WTC11 (cell line): ENCODE results near the gene SPNS1. TPM values are rescaled to one million over a fixed set of nuclear protein-coding genes. Genes with fewer than 3 reads are reported as not detected.

Source experiments
- ATAC-seq: fragments of 200-7000 bp; cut with Tn5 transposase; 2 replicates; pipeline ENCODE4 v1.10.0; 2021; ENCODE audit warnings: mild to moderate bottlenecking, moderate library complexity
- CTCF ChIA-PET: fragments of 300-600 bp; sonication (Branson Sonifier 250); formaldehyde crosslinking; loops from one replicate; lab custom pipeline; 2021; ENCODE audit warnings: antibody characterized with exemption; lab: Charles Lee
- POLR2A ChIA-PET: fragments of 350-600 bp; sonication (Branson Sonifier 250); formaldehyde crosslinking; loops from one replicate; lab custom pipeline; 2021; ENCODE audit warnings: antibody characterized with exemption; lab: Charles Lee
- DNase-seq: peaks from one replicate; pipeline ENCODE4 v3.0.0; 2021; ENCODE audit warnings: low spot score
- H3K27ac Mint-ChIP-seq: 2 replicates; pipeline ENCODE4 v1.8.0; 2021; ENCODE audit warnings: mixed read lengths
- H3K27me3 Mint-ChIP-seq: 2 replicates; pipeline ENCODE4 v1.8.0; 2021; ENCODE audit warnings: low read depth, mild to moderate bottlenecking, moderate library complexity, mixed read lengths
- H3K36me3 Mint-ChIP-seq: 2 replicates; pipeline ENCODE4 v1.8.0; 2021; ENCODE audit warnings: mixed read lengths
- H3K4me1 Mint-ChIP-seq: 2 replicates; pipeline ENCODE4 v1.8.0; 2022; ENCODE audit warnings: mixed read lengths
- H3K4me3 Mint-ChIP-seq: 2 replicates; pipeline ENCODE4 v1.8.0; 2021; ENCODE audit warnings: mild to moderate bottlenecking, moderate library complexity, mixed read lengths
- H3K9me3 Mint-ChIP-seq: 2 replicates; pipeline ENCODE4 v1.8.0; 2021; ENCODE audit warnings: mixed read lengths
- CREM ChIP-seq: sonication (generic); formaldehyde crosslinking; IDR thresholded peaks from 2 replicates; pipeline ENCODE4 v1.8.1; 2022; ENCODE audit warnings: mild to moderate bottlenecking, missing genetic modification reagents, moderate library complexity
- GABPB1 ChIP-seq: sonication (generic); formaldehyde crosslinking; IDR thresholded peaks from 2 replicates; pipeline ENCODE4 v1.8.1; 2023; ENCODE audit warnings: mild to moderate bottlenecking, missing genetic modification reagents
- IRF2 ChIP-seq: sonication (generic); formaldehyde crosslinking; IDR thresholded peaks from 2 replicates; pipeline ENCODE4 v1.8.0; 2022; ENCODE audit warnings: low read depth, missing genetic modification reagents, borderline replicate concordance
- KAT7 ChIP-seq: sonication (generic); formaldehyde crosslinking; IDR thresholded peaks from 2 replicates; pipeline ENCODE4 v1.8.1; 2023; ENCODE audit warnings: missing genetic modification reagents, mild to moderate bottlenecking, borderline replicate concordance
- RORB ChIP-seq: fragments of 250-450 bp; sonication (Bioruptor Pico); IDR thresholded peaks from 2 replicates; pipeline ENCODE4 v1.9.0; 2021; ENCODE audit warnings: mild to moderate bottlenecking
- STAT6 ChIP-seq: sonication (generic); formaldehyde crosslinking; conservative IDR thresholded peaks from 2 replicates; pipeline ENCODE4 v1.8.1; 2023; ENCODE audit warnings: mild to moderate bottlenecking, low read depth, missing genetic modification reagents, moderate library complexity
- ZNF121 ChIP-seq: sonication (generic); formaldehyde crosslinking; IDR thresholded peaks from 2 replicates; pipeline ENCODE4 v1.8.0; 2023; ENCODE audit warnings: missing genetic modification reagents
- ZNF263 ChIP-seq: sonication (generic); formaldehyde crosslinking; IDR thresholded peaks from 2 replicates; pipeline ENCODE4 v1.8.1; 2022; ENCODE audit warnings: low read depth, mild to moderate bottlenecking, moderate library complexity, missing genetic modification reagents
- ZNF281 ChIP-seq: sonication (generic); formaldehyde crosslinking; IDR thresholded peaks from 2 replicates; pipeline ENCODE4 v1.8.0; 2023; ENCODE audit warnings: mild to moderate bottlenecking, missing genetic modification reagents
- ZNF425 ChIP-seq: fragments of 250-450 bp; sonication (Bioruptor Pico); conservative IDR thresholded peaks from 2 replicates; pipeline ENCODE4 v1.9.0; 2021; ENCODE audit warnings: mild to moderate bottlenecking
- total RNA-seq: library from RNA; stranded (reverse); gene quantifications from 3 replicates; pipeline ENCODE4 v1.2.3, GENCODE V29; 2021
- TF ChIP-seq, protein P1 (sequence below): sonication (generic); formaldehyde crosslinking; IDR thresholded peaks from 2 replicates; pipeline ENCODE4 v1.8.1; 2023; ENCODE audit warnings: mild to moderate bottlenecking, missing genetic modification reagents
- TF ChIP-seq, protein P2 (sequence below): sonication (generic); formaldehyde crosslinking; IDR thresholded peaks from 2 replicates; pipeline ENCODE4 v1.8.1; 2023; ENCODE audit warnings: mild to moderate bottlenecking, moderate library complexity, missing genetic modification reagents

SPNS1 gene
- total RNA-seq, 1 experiment from 2014 or later: 64.4 TPM

GRCh38 chr16:28986046-28986445 is 11.5 kb downstream of the SPNS1 start (continued):
- TF ChIP-seq STAT6 (no peak), ZNF263 (CRISPR knock-in tag) (no peak)

DNA sequence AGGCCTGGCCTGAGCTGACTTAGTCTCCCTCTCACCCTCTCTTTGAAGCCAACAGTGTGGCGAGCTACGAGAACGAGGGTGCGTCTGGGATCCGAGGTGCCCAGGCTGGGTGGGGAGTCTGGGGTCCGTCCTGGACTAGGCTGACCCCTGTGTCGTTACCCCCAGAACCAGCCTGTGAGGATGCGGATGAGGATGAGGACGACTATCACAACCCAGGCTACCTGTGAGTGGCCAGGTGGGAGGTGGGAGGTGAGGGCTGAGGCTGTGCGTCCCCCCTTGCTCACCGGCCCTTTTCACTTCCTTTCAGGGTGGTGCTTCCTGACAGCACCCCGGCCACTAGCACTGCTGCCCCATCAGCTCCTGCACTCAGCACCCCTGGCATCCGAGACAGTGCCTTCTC is 11.9 kb downstream of the SPNS1 start:
- ATAC-seq: no peak
- peaks cover 11% of the 10 kb centered on the region for H3K9me3 Mint-ChIP-seq
- no peaks in the 10 kb centered on the region for H3K4me1 Mint-ChIP-seq
- DNase-seq: no peak
- H3K27ac Mint-ChIP-seq: no peak overlapping the region
- TF ChIP-seq KAT7 (no peak), ZNF425 (CRISPR knock-in tag) (no peak), GABPB1 (CRISPR knock-in tag) (no peak), ZNF281 (CRISPR knock-in tag) (no peak), ZNF121 (CRISPR knock-in tag) (no peak), STAT6 (no peak), CREM (CRISPR knock-in tag) (no peak), IRF2 (CRISPR knock-in tag) (no peak), RORB (no peak)
- TF ChIP-seq, protein P1, sequence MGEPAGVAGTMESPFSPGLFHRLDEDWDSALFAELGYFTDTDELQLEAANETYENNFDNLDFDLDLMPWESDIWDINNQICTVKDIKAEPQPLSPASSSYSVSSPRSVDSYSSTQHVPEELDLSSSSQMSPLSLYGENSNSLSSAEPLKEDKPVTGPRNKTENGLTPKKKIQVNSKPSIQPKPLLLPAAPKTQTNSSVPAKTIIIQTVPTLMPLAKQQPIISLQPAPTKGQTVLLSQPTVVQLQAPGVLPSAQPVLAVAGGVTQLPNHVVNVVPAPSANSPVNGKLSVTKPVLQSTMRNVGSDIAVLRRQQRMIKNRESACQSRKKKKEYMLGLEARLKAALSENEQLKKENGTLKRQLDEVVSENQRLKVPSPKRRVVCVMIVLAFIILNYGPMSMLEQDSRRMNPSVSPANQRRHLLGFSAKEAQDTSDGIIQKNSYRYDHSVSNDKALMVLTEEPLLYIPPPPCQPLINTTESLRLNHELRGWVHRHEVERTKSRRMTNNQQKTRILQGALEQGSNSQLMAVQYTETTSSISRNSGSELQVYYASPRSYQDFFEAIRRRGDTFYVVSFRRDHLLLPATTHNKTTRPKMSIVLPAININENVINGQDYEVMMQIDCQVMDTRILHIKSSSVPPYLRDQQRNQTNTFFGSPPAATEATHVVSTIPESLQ: no peak
- TF ChIP-seq, protein P2, sequence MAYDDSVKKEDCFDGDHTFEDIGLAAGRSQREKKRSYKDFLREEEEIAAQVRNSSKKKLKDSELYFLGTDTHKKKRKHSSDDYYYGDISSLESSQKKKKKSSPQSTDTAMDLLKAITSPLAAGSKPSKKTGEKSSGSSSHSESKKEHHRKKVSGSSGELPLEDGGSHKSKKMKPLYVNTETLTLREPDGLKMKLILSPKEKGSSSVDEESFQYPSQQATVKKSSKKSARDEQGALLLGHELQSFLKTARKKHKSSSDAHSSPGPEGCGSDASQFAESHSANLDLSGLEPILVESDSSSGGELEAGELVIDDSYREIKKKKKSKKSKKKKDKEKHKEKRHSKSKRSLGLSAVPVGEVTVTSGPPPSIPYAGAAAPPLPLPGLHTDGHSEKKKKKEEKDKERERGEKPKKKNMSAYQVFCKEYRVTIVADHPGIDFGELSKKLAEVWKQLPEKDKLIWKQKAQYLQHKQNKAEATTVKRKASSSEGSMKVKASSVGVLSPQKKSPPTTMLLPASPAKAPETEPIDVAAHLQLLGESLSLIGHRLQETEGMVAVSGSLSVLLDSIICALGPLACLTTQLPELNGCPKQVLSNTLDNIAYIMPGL (CRISPR knock-in tag): no peak
- H3K36me3 Mint-ChIP-seq: peaks cover 22% of the 10 kb centered on the region
- CTCF ChIA-PET: interaction anchor here (1.5 kb wide), 1 partner anchor 9 kb away, joined by 7 read pairs; no protein-coding TSS in a partner anchor
- no peak overlapping the region for H3K4me3 Mint-ChIP-seq
- H3K27me3 Mint-ChIP-seq: no peaks in the 10 kb centered on the region
- POLR2A ChIA-PET: no interaction called here
